Vagina (tissue), 2 donors: ENCODE results near the gene RPS3A.
"Not testable (repeated sequence)": the region's sequence is repeated elsewhere in the genome, so short reads cannot be mapped to it uniquely, and the experiment has no call there.

Experiments
- POLR2A ChIP-seq, 2 donors: fragments of 450-650 bp; IDR thresholded peaks; one replicate each; pipeline ENCODE4 v1.6.1; 2017; ENCODE audit warnings: antibody characterized with exemption in 2 of 2, mild to moderate bottlenecking in 2 of 2, moderate library complexity in 2 of 2
- POLR2AphosphoS5 ChIP-seq, 2 donors: sonication (generic); formaldehyde crosslinking; IDR thresholded peaks; one replicate each; pipeline ENCODE4 v1.9.0; 2017; ENCODE audit warnings: antibody characterized with exemption in 2 of 2, mild to moderate bottlenecking in 2 of 2, low read depth in 1 of 2; ENCODE audit not compliant: insufficient read depth in 1 of 2
- TF ChIP-seq, protein P1 (sequence below), 3 experiments: fragments of 450-650 bp in 2 of 3; fragments of 200-600 bp in 1 of 3; sonication (generic) in 1 of 3; IDR thresholded peaks; one replicate each; pipeline ENCODE4 v1.5.1; 2017 to 2019; ENCODE audit warnings: antibody characterized with exemption in 3 of 3, mild to moderate bottlenecking in 2 of 3, moderate library complexity in 2 of 3

DNA sequence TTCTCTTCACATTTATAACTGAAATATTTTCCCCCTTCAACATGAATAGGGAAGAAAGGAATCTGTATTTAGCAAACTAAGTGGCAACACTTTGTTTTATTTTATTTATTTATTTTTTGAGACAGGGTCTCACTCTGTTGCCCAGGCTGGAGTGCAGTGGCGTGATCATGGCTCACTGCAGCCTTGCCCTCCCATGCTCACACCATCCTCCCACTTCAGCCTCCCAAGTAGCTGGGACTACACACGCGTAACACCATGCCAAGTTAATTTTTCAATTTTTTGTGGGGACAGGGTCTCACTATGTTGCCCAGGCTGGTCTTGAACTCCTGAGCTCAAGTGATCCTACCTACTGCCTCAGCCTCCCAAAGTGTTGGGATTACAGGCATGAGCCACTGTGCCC, 36.6 kb downstream of the RPS3A start:
- TF ChIP-seq, protein P1, sequence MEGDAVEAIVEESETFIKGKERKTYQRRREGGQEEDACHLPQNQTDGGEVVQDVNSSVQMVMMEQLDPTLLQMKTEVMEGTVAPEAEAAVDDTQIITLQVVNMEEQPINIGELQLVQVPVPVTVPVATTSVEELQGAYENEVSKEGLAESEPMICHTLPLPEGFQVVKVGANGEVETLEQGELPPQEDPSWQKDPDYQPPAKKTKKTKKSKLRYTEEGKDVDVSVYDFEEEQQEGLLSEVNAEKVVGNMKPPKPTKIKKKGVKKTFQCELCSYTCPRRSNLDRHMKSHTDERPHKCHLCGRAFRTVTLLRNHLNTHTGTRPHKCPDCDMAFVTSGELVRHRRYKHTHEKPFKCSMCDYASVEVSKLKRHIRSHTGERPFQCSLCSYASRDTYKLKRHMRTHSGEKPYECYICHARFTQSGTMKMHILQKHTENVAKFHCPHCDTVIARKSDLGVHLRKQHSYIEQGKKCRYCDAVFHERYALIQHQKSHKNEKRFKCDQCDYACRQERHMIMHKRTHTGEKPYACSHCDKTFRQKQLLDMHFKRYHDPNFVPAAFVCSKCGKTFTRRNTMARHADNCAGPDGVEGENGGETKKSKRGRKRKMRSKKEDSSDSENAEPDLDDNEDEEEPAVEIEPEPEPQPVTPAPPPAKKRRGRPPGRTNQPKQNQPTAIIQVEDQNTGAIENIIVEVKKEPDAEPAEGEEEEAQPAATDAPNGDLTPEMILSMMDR (IDR thresholded peaks at IDR 0.05) = not testable (repeated sequence)
- TF ChIP-seq POLR2A (IDR thresholded peaks at IDR 0.05); POLR2AphosphoS5 (IDR thresholded peaks at IDR 0.05; ENCODE audit: insufficient read depth in 1 of 2, low read depth in 1 of 2): not testable (repeated sequence)
